KG1 (cell line): ENCODE data around the gene AFF4.
"Not testable (repeated sequence)": the region's sequence is repeated elsewhere in the genome, so short reads cannot be mapped to it uniquely, and the experiment has no call there.

Experiments
- DNase-seq: peaks from one replicate; lab custom pipeline; 2025; lab: John Stamatoyannopoulos, UW

Gene AFF4

DNA sequence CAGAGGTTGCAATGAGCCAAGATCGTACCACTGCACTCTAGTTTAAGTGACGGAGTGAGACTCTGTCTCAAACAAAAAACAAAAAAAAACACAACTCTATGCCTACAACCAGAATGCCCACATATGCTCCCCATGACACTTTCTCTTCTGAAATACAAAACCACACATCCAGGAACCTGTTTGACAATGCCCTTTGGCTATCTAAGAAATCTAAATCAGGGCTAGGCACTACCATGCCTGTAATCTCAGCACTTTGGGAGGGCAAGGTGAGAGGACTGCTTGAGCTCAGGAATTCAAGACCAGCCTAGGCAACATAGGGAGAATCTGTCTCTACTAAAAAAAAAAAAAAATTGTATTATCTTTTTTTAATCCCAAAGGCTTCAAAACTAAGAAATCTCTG, 10.6 kb downstream of the AFF4 start:
- no peak for DNase-seq

DNA sequence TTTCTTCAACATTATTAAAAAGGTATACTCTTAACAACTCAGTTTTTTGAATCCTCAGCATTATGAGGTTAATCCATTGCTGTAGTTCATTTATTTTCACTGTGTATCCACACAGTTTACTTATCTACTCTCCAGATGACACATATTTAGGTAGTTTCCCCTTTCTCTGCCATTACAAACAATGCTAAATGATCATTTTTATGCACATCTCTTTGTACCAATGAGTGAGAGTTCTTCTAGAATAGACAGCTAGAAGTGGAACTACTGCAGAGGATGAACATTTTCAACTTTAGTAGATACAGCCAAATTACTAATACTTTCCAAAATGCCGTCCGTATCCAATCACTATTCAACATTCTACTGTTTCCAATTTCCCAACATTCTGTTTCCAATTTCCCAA, 11.5 kb downstream of the AFF4 start:
- no peak for DNase-seq

DNA sequence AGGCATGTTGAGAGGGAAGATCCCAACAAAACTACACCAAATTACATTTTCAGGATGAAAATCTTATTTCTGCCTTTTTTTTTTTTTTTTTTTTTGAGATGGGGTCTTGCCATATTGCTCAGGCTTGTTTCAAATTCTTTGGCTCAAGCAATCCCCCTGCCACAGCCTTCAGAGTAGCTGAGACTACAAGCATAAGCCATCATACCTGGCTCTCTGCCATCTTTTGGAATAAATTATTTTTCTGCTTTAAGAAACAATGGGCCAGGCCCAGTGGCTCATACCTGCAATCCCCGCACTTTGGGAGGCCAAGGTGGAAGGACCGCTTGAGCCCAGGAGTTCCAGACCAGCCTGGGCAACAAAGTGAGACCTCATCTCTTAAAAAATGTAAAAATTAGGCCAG, 14.3 kb downstream of the AFF4 start:
- no peak for DNase-seq

DNA sequence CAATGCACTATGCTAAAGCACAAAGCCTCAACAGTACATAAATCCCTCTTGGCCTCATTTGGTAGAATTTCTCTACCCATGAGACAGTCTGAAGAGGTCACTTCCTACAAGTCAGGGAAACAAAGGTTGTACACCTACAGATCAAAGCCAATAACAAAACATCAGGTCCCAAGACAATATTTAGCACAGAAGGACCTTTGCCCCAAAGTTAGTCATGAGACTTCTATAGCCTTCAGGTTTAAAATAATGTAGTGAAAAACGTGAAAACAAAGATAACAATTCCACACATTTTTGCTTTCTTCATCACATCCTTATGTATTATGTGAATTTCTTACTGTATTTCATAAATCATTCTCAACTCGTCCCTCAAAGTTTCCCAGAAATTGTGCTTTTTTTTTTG, 15.8 kb downstream of the AFF4 start:
- no peak for DNase-seq

GRCh38 chr5:132945315-132945714, 18.1 kb downstream of the AFF4 start:
- DNase-seq = not testable (repeated sequence)

DNA sequence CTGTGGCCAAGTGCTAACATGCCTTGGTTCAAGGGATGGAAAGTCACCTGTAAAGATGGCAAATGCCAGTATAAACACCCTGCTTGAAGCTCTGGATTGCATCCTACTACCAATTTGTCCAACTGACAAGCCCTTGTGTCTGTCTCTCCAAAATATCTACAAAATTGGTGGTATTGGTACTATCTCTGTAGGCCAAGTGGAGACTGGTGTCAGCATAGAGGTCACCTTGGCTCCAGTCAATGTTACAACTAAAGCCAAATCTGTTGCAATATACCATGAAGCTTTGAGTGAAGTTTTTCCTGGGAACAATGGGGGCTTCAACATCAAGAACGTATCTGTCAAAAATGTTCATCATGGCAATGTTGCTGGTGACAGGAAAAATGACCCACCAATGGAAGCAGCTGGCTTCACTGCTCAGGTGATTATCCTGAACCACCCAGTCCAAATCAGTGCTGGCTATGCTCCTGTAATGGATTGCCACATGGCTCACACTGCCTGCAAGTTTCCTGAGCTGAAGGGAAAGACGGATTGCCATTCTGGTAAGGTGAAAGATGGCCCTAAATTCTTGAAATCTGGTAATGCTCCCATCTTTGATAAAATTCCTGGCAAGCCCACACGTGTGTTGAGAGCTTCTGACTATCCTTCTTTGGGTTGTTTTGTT, 19.9 kb downstream of the AFF4 start:
- DNase-seq = no peak

DNA sequence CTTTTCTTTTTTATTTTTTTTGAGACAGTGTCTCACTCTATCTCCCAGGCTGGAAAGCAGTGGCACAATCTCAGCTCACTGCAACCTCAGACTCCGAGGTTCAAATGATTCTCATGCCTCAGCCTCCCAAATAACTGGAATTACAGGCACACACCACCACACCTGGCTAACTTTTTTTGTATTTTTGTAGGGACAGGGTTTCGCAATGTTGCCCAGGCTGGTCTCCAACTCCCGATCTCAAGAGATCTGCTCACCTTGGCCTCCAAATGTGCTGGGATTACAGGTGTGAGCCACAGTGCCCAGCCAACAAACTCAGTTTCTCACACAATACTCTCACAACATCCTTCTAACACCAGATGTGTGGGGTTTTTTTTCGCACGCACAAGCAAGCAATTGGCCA, 22.1 kb downstream of the AFF4 start:
- DNase-seq = no peak

GRCh38 chr5:132928062-132928407, 35.4 kb downstream of the AFF4 start:
- no peak for DNase-seq

DNA sequence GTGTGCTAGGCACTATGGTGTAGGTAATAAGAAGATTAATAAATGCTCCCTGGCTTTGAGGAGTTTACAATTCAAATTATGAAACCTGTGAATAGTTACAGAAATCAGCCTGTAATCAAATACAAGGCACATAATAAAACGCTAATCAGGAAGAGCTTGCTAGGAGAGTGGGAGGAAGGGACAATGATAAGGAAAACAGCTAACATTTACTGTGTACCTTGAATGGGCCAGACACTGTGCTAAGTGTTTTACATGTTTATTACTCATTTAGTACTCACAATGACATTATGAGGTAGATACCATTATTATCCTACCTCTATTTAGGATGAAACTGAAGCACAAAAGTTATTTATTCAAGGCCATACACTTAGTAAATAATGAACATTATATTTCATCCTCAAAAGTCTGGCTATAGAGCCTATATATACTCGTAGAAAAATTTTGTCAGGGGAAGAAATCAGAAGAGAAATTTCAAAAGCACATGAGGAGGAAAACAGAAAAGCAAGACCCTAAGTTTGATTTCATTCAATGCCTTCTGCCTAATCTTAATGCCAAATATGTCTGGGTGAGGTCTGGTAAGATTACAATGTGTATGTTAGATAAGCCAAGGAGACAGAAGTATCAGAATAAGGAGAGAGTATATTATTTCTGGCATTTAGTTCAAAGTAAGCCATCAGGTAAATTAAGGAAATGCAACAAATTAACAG, 35.9 kb downstream of the AFF4 start:
- no peak for DNase-seq

DNA sequence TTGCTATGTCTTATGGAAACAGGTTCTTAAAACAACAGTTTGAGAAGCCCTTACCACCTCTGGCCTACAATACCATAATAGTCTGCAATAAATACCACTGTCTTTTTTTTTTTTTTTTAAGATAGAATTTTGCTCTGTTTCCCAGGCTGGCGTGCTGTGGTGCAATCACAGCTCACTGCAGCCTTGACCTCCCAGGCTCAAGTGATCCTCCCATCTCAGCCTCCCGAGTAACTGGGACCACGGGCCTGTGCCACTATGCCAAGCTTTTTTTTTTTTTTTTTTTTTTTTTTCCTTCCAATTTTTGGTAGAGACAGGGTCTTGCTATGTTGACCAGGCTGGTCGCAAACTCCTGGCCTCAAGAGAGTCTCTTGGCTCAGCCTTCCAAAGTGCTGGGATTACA, 37.0 kb downstream of the AFF4 start:
- DNase-seq = no peak

DNA sequence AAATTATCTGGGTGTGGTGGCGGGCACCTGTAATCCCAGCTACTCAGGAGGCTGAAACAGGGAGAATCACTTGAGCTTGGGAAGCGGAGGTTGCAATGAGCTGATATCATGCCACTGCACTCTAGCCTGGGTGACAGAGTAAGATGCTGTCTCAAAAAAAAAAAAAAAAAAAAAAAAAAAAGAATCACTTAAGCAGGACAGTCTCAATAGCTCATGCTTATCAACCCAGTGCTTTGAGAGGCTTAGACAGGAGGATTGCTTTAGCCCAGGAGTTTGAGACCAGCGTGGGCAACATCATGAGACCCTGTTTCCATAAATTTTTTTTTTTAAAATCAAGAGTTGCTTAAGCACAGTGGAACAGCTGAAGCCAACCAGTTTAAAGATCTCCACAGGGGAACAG, 47.3 kb downstream of the AFF4 start:
- no peak for DNase-seq

GRCh38 chr5:132915681-132916080, 47.8 kb downstream of the AFF4 start:
- DNase-seq = no peak

DNA sequence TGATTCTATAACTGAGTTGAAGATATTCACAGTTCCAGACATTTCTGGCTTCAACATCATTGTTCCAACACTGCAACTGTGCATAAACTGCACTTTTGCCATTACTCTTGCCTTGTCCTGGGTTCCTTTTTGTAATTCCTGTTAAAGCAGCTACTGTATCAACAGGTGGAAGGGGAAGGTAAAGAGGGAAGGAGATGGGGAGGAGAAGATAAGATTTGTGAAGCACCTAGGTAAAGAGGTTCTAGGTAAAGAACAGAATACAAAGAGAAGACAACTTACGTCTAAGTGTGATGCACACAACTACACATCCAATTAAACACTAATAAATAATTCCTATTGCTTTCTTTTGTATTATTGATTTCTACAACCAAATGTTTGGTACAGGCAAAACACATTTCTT, 53.7 kb downstream of the AFF4 start:
- DNase-seq = no peak

- DNase-seq = no peak
Measured at GRCh38 chr5:132907161-132907560, 56.3 kb downstream of the AFF4 start.

DNA sequence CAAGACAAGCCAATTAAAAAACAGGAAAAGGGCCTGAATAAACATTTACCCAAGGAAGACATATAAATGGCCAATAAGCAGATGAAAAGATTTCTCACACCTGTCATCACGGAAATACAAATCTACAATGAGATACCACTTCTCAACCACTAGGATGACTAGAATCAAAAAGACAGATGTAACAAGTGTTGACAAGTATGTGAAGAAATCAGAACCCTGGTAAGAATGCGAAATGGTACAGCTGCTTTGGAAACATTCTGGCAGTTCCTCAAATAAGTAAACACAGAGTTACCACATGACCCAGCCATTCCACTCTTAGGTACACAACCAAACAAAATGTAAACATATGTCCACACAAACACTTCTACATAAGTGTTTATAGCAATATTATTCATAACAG, 57.5 kb downstream of the AFF4 start:
- DNase-seq = no peak

- DNase-seq = no peak
Measured at GRCh38 chr5:132901730-132902129, 61.7 kb downstream of the AFF4 start.

GRCh38 chr5:132901036-132901435, 62.4 kb downstream of the AFF4 start:
- no peak for DNase-seq

GRCh38 chr5:132898094-132898493, 65.3 kb downstream of the AFF4 start:
- DNase-seq = no peak

GRCh38 chr5:132896685-132897084, 66.7 kb downstream of the AFF4 start:
- DNase-seq = no peak

- DNase-seq = no peak
Measured at GRCh38 chr5:132895719-132896305, 67.6 kb downstream of the AFF4 start.

- no peak for DNase-seq
Measured at GRCh38 chr5:132890817-132891216, 72.6 kb downstream of the AFF4 start.

DNA sequence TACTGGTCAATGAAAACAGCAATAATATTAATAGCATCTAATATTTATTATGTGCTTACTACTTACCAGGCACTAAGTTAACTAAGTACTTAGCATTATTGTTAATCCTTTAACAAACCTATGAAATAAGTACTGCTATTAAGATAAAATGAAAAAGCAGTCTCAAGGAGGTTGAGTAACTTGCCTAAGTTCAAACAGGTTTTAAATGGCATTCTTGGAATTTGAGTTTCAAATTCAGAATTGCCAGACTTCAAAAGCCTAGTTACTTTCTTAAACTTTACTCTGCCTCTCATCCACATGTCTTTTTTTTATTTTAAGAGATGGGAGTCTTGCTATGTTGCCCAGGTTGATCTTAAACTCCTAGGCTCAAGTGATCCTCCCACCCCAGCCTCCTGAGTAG, 73.9 kb downstream of the AFF4 start:
- DNase-seq = no peak

GRCh38 chr5:132887283-132887682, 76.2 kb downstream of the AFF4 start:
- DNase-seq = no peak
